Measurements from ENCODE around the gene DYNC1H1. TPM values are rescaled to one million over a fixed set of nuclear protein-coding genes. Genes with fewer than 3 reads are reported as not detected.

Gene DYNC1H1
- total and polyA plus RNA-seq, 2 of the 13 experiments (the other 11 are each of a cell fraction or from before 2014, with no cell fraction given): 74.4 to 239 TPM

DNA sequence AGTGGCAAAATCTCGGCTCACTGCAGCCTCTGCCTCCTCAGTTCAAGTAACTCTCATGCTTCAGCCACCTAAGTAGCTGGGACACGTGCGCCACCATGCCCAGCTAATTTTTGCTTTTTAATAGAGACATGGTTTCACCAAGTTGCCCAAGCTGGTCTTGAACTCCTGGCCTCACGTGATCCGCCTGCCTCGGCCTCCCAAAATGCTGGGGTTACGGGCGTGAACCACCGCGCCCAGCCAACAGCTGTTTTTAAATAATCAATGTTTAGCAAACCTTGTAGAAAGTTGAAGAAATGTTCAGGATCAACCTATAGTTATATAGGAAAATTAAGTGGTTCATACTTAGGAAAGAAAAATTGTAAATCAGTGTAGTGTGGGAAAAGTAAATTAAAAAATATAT, 128.4 kb downstream of the DYNC1H1 start (continued):
- TF ChIP-seq, protein P1, sequence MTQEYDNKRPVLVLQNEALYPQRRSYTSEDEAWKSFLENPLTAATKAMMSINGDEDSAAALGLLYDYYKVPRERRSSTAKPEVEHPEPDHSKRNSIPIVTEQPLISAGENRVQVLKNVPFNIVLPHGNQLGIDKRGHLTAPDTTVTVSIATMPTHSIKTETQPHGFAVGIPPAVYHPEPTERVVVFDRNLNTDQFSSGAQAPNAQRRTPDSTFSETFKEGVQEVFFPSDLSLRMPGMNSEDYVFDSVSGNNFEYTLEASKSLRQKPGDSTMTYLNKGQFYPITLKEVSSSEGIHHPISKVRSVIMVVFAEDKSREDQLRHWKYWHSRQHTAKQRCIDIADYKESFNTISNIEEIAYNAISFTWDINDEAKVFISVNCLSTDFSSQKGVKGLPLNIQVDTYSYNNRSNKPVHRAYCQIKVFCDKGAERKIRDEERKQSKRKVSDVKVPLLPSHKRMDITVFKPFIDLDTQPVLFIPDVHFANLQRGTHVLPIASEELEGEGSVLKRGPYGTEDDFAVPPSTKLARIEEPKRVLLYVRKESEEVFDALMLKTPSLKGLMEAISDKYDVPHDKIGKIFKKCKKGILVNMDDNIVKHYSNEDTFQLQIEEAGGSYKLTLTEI (CRISPR knock-in tag; conservative IDR thresholded peaks at IDR 0.05): no peak
- TF ChIP-seq ZNF468 (CRISPR knock-in tag; IDR thresholded peaks at IDR 0.05) (no peak), YEATS2 (CRISPR knock-in tag; IDR thresholded peaks at IDR 0.05; ENCODE audit: borderline replicate concordance) (no peak), ZSCAN25 (CRISPR knock-in tag; IDR thresholded peaks at IDR 0.05) (no peak), RFXANK (CRISPR knock-in tag; IDR thresholded peaks at IDR 0.05) (no peak), ZNF792 (CRISPR knock-in tag; IDR thresholded peaks at IDR 0.05) (no peak), ZNF543 (CRISPR knock-in tag; IDR thresholded peaks at IDR 0.05) (no peak)
- TF ChIP-seq, protein P2, sequence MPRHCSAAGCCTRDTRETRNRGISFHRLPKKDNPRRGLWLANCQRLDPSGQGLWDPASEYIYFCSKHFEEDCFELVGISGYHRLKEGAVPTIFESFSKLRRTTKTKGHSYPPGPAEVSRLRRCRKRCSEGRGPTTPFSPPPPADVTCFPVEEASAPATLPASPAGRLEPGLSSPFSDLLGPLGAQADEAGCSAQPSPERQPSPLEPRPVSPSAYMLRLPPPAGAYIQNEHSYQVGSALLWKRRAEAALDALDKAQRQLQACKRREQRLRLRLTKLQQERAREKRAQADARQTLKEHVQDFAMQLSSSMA (CRISPR knock-in tag; IDR thresholded peaks at IDR 0.05): no peak

DNA sequence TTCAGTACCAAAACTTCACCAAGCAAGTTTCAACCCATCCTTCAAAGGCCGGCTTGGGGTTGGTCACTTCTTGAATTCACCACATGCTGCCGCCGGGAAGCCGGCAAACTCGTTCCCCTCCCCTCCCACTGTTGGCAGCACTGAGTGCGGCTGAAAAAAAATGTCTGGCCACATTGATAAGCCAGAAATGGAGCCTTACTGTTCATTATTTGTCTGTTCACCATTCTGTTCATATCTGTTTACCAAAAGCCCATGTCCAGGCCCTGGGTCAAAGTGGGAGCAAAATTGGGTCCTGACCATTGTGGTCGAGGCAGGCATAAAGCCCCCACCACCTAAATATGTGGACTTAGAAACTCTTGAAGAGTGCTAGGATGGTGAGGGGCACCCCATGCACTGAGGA, 129.7 kb downstream of the DYNC1H1 start:
- Histone ChIP-seq H3K36me3 (replicated peaks in 1 of 2; ENCODE audit: control insufficient read depth in 1 of 2, insufficient read depth in 2 of 2, low read length in 2 of 2) (no peaks in the 10 kb centered on the region), H3K27ac (ENCODE audit: extremely low read length, insufficient read depth, low read length) (no peak overlapping the region), H2AFZ (ENCODE audit: low read length) (no peak overlapping the region), H3K79me2 (ENCODE audit: insufficient read depth, low read length) (no peaks in the 10 kb centered on the region), H3K27me3 (ENCODE audit: control insufficient read depth in 1 of 2, insufficient read depth in 2 of 2, low read length in 2 of 2) (peaks cover 2 to 25% of the 10 kb centered on the region in 2 experiments; a peak in 2 of 5 replicates), H4K20me1 (ENCODE audit: insufficient read depth, low read length) (no peaks in the 10 kb centered on the region), H3K9ac (ENCODE audit: insufficient read depth, low read depth, low read length) (no peak overlapping the region), H3K4me3 (replicated peaks in 1 of 3; ENCODE audit: insufficient read depth in 1 of 3, low read depth in 2 of 3, low read length in 3 of 3) (no peak overlapping the region), H3K4me1 (ENCODE audit: insufficient read depth, low read length) (peaks cover 37% of the 10 kb centered on the region), H3K9me3 (ENCODE audit: low read length) (no peaks in the 10 kb centered on the region), H3K4me2 (ENCODE audit: low read depth, low read length) (no peak overlapping the region; the same call in 1 of the 2 replicates)
- ATAC-seq: peak; percentile 18; the same call in 2 of the 3 replicates
- ChIA-PET POLR2A (no interaction called here), CTCF (ENCODE audit: low intra/inter-chr PET ratio, low total read pairs) (interaction anchor here (3.1 kb wide), 1 partner anchor 31 kb away, joined by 22 read pairs; no protein-coding TSS in a partner anchor)
- 29% methylated on average over 4 of the region's 7 CpGs for WGBS (ENCODE audit: low lambda C conversion rate)
- no TSS peak for BruUV-seq (replicated peaks)
- intact Hi-C loops (cut with micrococcal nuclease; ENCODE audit: unreplicated experiment): no loop called here
- in situ Hi-C loops (cut with HindIII; ENCODE audit: extremely low pct_ligation_motif_present, low pct_unique_long_range_greater_than_20kb): loop anchor here (25.0 kb wide), 1 partner anchor 382 kb away; no protein-coding TSS in a partner anchor
- DNase-seq (ENCODE audit: low spot score): no peak
- no peak for FAIRE-seq
- TF ChIP-seq ZNF878 (CRISPR knock-in tag; IDR thresholded peaks at IDR 0.05): no peak
- no peak for TF ChIP-seq KDM2A (CRISPR knock-in tag; IDR thresholded peaks at IDR 0.05; ENCODE audit: borderline replicate concordance, low read depth)
- no peak for TF ChIP-seq ZSCAN30 (CRISPR knock-in tag; IDR thresholded peaks at IDR 0.05)
- TF ChIP-seq, protein P3, sequence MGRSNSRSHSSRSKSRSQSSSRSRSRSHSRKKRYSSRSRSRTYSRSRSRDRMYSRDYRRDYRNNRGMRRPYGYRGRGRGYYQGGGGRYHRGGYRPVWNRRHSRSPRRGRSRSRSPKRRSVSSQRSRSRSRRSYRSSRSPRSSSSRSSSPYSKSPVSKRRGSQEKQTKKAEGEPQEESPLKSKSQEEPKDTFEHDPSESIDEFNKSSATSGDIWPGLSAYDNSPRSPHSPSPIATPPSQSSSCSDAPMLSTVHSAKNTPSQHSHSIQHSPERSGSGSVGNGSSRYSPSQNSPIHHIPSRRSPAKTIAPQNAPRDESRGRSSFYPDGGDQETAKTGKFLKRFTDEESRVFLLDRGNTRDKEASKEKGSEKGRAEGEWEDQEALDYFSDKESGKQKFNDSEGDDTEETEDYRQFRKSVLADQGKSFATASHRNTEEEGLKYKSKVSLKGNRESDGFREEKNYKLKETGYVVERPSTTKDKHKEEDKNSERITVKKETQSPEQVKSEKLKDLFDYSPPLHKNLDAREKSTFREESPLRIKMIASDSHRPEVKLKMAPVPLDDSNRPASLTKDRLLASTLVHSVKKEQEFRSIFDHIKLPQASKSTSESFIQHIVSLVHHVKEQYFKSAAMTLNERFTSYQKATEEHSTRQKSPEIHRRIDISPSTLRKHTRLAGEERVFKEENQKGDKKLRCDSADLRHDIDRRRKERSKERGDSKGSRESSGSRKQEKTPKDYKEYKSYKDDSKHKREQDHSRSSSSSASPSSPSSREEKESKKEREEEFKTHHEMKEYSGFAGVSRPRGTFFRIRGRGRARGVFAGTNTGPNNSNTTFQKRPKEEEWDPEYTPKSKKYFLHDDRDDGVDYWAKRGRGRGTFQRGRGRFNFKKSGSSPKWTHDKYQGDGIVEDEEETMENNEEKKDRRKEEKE (IDR thresholded peaks at IDR 0.05): no peak
- no peak for TF ChIP-seq MYNN (CRISPR knock-in tag; IDR thresholded peaks at IDR 0.05; ENCODE audit: low read depth)
- no peak for TF ChIP-seq ZNF264 (CRISPR knock-in tag; IDR thresholded peaks at IDR 0.05)
- TF ChIP-seq IRX3 (CRISPR knock-in tag; IDR thresholded peaks at IDR 0.05; ENCODE audit: borderline replicate concordance, low read depth): no peak
- no peak for TF ChIP-seq AHR (CRISPR knock-in tag; IDR thresholded peaks at IDR 0.05)
- TF ChIP-seq ZSCAN12 (CRISPR knock-in tag; IDR thresholded peaks at IDR 0.05): no peak
- no peak for TF ChIP-seq ZNF234 (CRISPR knock-in tag; conservative IDR thresholded peaks at IDR 0.05)
